ENCODE results near the gene TFB1M.

The TFB1M gene

GRCh38 chr6:155215906-155216305 lies 98.4 kb downstream of the TFB1M start:
- TF ChIP-seq OSR1 (CRISPR knock-in tag; IDR thresholded peaks at IDR 0.05) (no peak), ZNF70 (CRISPR knock-in tag; IDR thresholded peaks at IDR 0.05) (no peak), BACH2 (CRISPR knock-in tag; IDR thresholded peaks at IDR 0.05; ENCODE audit: borderline replicate concordance) (no peak), ISL1 (CRISPR knock-in tag; IDR thresholded peaks at IDR 0.05) (no peak), ZC3H10 (CRISPR knock-in tag; IDR thresholded peaks at IDR 0.05) (no peak), ZFP3 (CRISPR knock-in tag; IDR thresholded peaks at IDR 0.05) (no peak), SNAI2 (CRISPR knock-in tag; IDR thresholded peaks at IDR 0.05) (no peak), ZNF565 (CRISPR knock-in tag; conservative IDR thresholded peaks at IDR 0.05; ENCODE audit: low read depth) (no peak), ZNF8 (CRISPR knock-in tag; IDR thresholded peaks at IDR 0.05) (no peak)
- TF ChIP-seq, protein P1, sequence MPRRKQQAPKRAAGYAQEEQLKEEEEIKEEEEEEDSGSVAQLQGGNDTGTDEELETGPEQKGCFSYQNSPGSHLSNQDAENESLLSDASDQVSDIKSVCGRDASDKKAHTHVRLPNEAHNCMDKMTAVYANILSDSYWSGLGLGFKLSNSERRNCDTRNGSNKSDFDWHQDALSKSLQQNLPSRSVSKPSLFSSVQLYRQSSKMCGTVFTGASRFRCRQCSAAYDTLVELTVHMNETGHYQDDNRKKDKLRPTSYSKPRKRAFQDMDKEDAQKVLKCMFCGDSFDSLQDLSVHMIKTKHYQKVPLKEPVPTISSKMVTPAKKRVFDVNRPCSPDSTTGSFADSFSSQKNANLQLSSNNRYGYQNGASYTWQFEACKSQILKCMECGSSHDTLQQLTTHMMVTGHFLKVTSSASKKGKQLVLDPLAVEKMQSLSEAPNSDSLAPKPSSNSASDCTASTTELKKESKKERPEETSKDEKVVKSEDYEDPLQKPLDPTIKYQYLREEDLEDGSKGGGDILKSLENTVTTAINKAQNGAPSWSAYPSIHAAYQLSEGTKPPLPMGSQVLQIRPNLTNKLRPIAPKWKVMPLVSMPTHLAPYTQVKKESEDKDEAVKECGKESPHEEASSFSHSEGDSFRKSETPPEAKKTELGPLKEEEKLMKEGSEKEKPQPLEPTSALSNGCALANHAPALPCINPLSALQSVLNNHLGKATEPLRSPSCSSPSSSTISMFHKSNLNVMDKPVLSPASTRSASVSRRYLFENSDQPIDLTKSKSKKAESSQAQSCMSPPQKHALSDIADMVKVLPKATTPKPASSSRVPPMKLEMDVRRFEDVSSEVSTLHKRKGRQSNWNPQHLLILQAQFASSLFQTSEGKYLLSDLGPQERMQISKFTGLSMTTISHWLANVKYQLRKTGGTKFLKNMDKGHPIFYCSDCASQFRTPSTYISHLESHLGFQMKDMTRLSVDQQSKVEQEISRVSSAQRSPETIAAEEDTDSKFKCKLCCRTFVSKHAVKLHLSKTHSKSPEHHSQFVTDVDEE (CRISPR knock-in tag; IDR thresholded peaks at IDR 0.05): no peak
- ATAC-seq: no peak

DNA sequence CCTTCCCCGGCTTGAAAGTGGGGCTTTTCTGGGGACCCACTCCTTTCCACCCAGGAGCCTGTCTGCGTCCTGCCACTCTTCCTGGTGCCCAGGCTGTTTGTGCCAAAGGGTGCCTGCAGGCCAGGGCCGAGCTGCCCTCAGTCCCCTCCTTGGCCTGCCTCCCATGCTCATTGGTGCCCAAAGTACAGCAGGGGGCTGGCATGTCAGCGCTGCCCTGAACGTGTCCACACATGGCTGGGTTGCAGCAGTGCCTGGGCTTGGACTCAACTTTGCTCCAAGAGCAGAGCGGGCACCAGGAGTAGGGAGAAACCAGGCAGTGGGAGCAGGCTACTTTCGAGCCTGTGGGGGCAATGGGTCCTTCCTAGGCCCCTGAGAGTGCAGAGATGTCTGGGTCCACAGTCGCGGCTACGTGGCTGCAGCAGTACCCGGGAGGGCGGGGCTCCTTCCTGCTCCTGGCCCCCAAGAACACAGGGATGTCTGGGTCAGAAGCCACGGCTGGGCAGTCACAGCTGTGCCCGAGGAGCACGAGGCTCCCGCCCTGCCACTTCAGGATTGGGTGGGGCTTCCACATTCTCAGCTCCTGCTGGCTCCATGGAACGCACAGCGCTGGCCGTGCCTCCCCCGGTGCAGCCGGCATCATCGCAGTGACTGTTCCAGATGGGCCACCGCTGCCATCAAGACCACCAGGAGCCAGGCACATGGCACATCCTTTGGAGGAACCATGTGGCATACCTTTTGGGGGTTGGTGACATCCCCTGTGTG lies 100.5 kb downstream of the TFB1M start:
- ATAC-seq: no peak
- TF ChIP-seq ZFP3 (CRISPR knock-in tag; IDR thresholded peaks at IDR 0.05): no peak
- TF ChIP-seq TCF4 (CRISPR knock-in tag; IDR thresholded peaks at IDR 0.05; ENCODE audit: borderline replicate concordance): no peak
- TF ChIP-seq, protein P1 (CRISPR knock-in tag; IDR thresholded peaks at IDR 0.05): no peak
- TF ChIP-seq SNAI2 (CRISPR knock-in tag; IDR thresholded peaks at IDR 0.05): no peak
- TF ChIP-seq ZFP30 (CRISPR knock-in tag; IDR thresholded peaks at IDR 0.05): no peak
- TF ChIP-seq ZNF565 (CRISPR knock-in tag; conservative IDR thresholded peaks at IDR 0.05; ENCODE audit: low read depth): no peak
- TF ChIP-seq TOX (CRISPR knock-in tag; IDR thresholded peaks at IDR 0.05; ENCODE audit: borderline replicate concordance): no peak
- TF ChIP-seq ZNF70 (CRISPR knock-in tag; IDR thresholded peaks at IDR 0.05): no peak
- no peak for TF ChIP-seq RARB (CRISPR knock-in tag; IDR thresholded peaks at IDR 0.05)
- TF ChIP-seq, protein P2, sequence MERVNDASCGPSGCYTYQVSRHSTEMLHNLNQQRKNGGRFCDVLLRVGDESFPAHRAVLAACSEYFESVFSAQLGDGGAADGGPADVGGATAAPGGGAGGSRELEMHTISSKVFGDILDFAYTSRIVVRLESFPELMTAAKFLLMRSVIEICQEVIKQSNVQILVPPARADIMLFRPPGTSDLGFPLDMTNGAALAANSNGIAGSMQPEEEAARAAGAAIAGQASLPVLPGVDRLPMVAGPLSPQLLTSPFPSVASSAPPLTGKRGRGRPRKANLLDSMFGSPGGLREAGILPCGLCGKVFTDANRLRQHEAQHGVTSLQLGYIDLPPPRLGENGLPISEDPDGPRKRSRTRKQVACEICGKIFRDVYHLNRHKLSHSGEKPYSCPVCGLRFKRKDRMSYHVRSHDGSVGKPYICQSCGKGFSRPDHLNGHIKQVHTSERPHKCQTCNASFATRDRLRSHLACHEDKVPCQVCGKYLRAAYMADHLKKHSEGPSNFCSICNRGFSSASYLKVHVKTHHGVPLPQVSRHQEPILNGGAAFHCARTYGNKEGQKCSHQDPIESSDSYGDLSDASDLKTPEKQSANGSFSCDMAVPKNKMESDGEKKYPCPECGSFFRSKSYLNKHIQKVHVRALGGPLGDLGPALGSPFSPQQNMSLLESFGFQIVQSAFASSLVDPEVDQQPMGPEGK (CRISPR knock-in tag; IDR thresholded peaks at IDR 0.05; ENCODE audit: borderline replicate concordance): no peak

- TF ChIP-seq ZC3H10 (CRISPR knock-in tag; IDR thresholded peaks at IDR 0.05) (no peak), BACH2 (CRISPR knock-in tag; IDR thresholded peaks at IDR 0.05; ENCODE audit: borderline replicate concordance) (no peak)
- ATAC-seq: no peak
Observed at GRCh38 chr6:155212616-155213380, 101.5 kb downstream of the TFB1M start.

- TF ChIP-seq OSR1 (CRISPR knock-in tag; IDR thresholded peaks at IDR 0.05) (no peak), ESRRG (CRISPR knock-in tag; IDR thresholded peaks at IDR 0.05) (no peak), CSDC2 (CRISPR knock-in tag; IDR thresholded peaks at IDR 0.05) (no peak), TCF4 (CRISPR knock-in tag; IDR thresholded peaks at IDR 0.05; ENCODE audit: borderline replicate concordance) (no peak), GLIS3 (CRISPR knock-in tag; IDR thresholded peaks at IDR 0.05) (no peak), ARNTL (CRISPR knock-in tag; IDR thresholded peaks at IDR 0.05; ENCODE audit: borderline replicate concordance, low read depth) (no peak), ZNF70 (CRISPR knock-in tag; IDR thresholded peaks at IDR 0.05) (no peak)
- TF ChIP-seq, protein P2 (CRISPR knock-in tag; IDR thresholded peaks at IDR 0.05; ENCODE audit: borderline replicate concordance): no peak
- TF ChIP-seq, protein P3, sequence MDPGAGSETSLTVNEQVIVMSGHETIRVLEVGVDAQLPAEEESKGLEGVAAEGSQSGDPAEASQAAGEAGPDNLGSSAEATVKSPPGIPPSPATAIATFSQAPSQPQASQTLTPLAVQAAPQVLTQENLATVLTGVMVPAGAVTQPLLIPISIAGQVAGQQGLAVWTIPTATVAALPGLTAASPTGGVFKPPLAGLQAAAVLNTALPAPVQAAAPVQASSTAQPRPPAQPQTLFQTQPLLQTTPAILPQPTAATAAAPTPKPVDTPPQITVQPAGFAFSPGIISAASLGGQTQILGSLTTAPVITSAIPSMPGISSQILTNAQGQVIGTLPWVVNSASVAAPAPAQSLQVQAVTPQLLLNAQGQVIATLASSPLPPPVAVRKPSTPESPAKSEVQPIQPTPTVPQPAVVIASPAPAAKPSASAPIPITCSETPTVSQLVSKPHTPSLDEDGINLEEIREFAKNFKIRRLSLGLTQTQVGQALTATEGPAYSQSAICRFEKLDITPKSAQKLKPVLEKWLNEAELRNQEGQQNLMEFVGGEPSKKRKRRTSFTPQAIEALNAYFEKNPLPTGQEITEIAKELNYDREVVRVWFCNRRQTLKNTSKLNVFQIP (CRISPR knock-in tag; IDR thresholded peaks at IDR 0.05; ENCODE audit: borderline replicate concordance, low read depth): no peak
- ATAC-seq: no peak
Observed at GRCh38 chr6:155212106-155212505, 102.2 kb downstream of the TFB1M start.
